ENCODE results near the gene NR4A3. TPM values are rescaled to one million over a fixed set of nuclear protein-coding genes. Genes with fewer than 3 reads are reported as not detected.

NR4A3 gene
- total and polyA plus RNA-seq, 9 of the 15 experiments (the other 6 are each of a cell fraction or from before 2014, with no cell fraction given) = 0.04 to 0.07 TPM; not detected in 7

DNA sequence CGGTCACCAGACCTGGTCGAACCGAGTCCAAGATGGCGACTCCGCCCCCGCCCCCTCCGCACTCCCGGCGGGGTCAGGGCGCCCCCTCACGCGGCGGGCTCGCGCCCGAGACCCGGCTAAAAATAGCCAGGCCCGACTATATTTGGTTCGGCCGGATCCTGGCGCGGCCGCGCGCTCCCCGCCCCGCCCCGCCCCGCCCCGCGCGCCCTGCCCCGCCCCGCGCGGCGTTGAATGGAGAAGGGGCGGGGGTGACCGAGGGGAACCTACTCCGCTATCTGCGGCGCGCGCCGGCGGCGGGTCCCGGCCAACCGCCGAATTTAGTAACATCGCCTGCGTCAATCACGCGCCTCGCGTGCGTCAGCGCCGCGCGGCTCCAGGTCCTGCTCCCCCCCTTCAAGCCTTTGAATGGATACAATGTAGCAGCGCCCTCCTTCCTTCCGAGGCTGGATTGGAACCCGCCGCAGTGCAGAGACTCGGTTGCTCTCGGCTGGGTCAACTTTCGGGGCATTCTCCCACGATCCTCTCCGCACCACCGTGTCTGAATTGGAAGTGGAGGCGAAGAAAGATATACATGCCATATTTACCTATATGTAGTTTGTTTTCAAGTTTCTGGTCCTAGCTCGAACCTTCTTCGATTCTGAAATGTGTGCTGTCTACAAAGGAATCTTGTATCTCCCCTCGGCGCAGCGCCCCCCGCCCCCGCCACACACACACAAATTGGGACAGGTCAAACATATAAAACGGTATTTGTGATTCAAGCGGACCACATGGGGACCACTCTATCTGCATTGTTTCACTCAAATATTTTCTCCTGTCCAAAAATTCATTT, 1.6 kb upstream of the NR4A3 start (continued):
- TF ChIP-seq ZNF143 (CRISPR knock-in tag; IDR thresholded peaks at IDR 0.05) (no peak), PURB (CRISPR knock-in tag; IDR thresholded peaks at IDR 0.05; ENCODE audit: low read depth) (no peak), TARDBP (IDR thresholded peaks at IDR 0.05) (no peak), SIN3B (IDR thresholded peaks at IDR 0.05; ENCODE audit: low read depth) (no peak; the same call in 1 of the 2 replicates), MAFG (tag; conservative IDR thresholded peaks at IDR 0.05) (no peak), ZNF79 (CRISPR knock-in tag; IDR thresholded peaks at IDR 0.05; ENCODE audit: low read depth) (no peak), ZBTB12 (CRISPR knock-in tag; IDR thresholded peaks at IDR 0.05) (peak; percentile 81), TCF3 (CRISPR knock-in tag; IDR thresholded peaks at IDR 0.05) (no peak), TAF7 (tag; IDR thresholded peaks at IDR 0.05) (no peak), HOXB6 (CRISPR knock-in tag; IDR thresholded peaks at IDR 0.05; ENCODE audit: borderline replicate concordance) (no peak), ZNF324 (CRISPR knock-in tag; IDR thresholded peaks at IDR 0.05) (no peak), RBM22 (IDR thresholded peaks at IDR 0.05; ENCODE audit: low read depth, low read length, poor library complexity, severe bottlenecking) (no peak), ATF4 (CRISPR knock-in tag; IDR thresholded peaks at IDR 0.05) (no peak), KLF6 (CRISPR knock-in tag; IDR thresholded peaks at IDR 0.05; ENCODE audit: borderline replicate concordance) (no peak), ZNF644 (tag; IDR thresholded peaks at IDR 0.05; ENCODE audit: low read depth) (no peak), FOXJ3 (CRISPR knock-in tag; IDR thresholded peaks at IDR 0.05) (no peak)
- TF ChIP-seq, protein P1, sequence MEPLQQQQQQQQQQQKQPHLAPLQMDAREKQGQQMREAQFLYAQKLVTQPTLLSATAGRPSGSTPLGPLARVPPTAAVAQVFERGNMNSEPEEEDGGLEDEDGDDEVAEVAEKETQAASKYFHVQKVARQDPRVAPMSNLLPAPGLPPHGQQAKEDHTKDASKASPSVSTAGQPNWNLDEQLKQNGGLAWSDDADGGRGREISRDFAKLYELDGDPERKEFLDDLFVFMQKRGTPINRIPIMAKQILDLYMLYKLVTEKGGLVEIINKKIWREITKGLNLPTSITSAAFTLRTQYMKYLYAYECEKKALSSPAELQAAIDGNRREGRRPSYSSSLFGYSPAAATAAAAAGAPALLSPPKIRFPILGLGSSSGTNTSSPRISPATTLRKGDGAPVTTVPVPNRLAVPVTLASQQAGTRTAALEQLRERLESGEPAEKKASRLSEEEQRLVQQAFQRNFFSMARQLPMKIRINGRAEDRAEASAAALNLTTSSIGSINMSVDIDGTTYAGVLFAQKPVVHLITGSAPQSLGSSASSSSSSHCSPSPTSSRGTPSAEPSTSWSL (CRISPR knock-in tag; IDR thresholded peaks at IDR 0.05; ENCODE audit: borderline replicate concordance) = no peak
- TF ChIP-seq, protein P2, sequence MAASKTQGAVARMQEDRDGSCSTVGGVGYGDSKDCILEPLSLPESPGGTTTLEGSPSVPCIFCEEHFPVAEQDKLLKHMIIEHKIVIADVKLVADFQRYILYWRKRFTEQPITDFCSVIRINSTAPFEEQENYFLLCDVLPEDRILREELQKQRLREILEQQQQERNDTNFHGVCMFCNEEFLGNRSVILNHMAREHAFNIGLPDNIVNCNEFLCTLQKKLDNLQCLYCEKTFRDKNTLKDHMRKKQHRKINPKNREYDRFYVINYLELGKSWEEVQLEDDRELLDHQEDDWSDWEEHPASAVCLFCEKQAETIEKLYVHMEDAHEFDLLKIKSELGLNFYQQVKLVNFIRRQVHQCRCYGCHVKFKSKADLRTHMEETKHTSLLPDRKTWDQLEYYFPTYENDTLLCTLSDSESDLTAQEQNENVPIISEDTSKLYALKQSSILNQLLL (CRISPR knock-in tag; IDR thresholded peaks at IDR 0.05; ENCODE audit: borderline replicate concordance) = no peak
- TF ChIP-seq, protein P3, sequence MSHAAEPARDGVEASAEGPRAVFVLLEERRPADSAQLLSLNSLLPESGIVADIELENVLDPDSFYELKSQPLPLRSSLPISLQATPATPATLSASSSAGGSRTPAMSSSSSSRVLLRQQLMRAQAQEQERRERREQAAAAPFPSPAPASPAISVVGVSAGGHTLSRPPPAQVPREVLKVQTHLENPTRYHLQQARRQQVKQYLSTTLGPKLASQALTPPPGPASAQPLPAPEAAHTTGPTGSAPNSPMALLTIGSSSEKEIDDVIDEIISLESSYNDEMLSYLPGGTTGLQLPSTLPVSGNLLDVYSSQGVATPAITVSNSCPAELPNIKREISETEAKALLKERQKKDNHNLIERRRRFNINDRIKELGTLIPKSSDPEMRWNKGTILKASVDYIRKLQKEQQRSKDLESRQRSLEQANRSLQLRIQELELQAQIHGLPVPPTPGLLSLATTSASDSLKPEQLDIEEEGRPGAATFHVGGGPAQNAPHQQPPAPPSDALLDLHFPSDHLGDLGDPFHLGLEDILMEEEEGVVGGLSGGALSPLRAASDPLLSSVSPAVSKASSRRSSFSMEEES (CRISPR knock-in tag; IDR thresholded peaks at IDR 0.05) = no peak
- TF ChIP-seq, protein P4, sequence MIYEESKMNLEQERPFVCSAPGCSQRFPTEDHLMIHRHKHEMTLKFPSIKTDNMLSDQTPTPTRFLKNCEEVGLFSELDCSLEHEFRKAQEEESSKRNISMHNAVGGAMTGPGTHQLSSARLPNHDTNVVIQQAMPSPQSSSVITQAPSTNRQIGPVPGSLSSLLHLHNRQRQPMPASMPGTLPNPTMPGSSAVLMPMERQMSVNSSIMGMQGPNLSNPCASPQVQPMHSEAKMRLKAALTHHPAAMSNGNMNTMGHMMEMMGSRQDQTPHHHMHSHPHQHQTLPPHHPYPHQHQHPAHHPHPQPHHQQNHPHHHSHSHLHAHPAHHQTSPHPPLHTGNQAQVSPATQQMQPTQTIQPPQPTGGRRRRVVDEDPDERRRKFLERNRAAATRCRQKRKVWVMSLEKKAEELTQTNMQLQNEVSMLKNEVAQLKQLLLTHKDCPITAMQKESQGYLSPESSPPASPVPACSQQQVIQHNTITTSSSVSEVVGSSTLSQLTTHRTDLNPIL (CRISPR knock-in tag; IDR thresholded peaks at IDR 0.05) = no peak
